ENCODE measurements around the gene BSG.
"Not testable (repeated sequence)": the region's sequence is repeated elsewhere in the genome, so short reads cannot be mapped to it uniquely, and the experiment has no call there.

BSG gene

DNA sequence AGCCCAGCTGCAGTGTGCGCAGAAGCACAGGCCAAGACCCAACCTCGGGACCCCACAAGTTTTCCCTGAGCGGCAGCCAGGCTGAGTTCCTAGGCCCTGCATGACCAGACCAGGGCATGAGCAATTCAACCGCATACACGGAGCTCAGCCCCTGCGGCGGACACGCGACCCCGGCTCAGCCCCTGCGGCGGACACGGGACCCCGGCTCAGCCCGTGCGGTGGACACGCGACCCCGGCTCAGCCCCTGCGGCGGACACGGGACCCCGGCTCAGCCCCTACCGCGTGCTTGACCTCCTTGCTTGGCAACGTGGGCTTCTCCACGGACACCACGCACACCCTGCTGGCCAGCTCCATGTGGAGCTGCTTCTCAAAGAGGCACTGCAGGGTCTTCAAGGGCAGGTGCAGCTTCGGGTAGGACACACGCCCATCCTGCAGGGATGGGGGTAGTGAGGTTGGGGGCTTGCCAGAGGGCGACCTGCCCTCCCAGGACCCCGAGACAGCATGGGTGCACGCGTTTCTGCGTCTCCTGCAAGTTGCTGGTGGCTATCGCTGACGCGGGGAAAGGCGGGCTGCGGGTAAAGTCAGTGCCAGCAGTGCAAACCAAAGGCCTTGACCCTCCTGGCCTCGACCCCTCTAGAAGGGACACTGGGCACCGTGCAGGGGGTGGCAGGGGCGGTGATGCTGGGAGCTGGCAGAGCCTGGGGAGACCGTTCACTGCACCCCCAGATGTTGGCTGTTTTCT is 51.0 kb downstream of the BSG start:
- DNase-seq, result no peak

- no peak for DNase-seq
These were observed 51.6 kb downstream of the BSG start for GRCh38 chr19:623974-624373.

GRCh38 chr19:624433-625109 is 52.2 kb downstream of the BSG start:
- no peak for DNase-seq

DNA sequence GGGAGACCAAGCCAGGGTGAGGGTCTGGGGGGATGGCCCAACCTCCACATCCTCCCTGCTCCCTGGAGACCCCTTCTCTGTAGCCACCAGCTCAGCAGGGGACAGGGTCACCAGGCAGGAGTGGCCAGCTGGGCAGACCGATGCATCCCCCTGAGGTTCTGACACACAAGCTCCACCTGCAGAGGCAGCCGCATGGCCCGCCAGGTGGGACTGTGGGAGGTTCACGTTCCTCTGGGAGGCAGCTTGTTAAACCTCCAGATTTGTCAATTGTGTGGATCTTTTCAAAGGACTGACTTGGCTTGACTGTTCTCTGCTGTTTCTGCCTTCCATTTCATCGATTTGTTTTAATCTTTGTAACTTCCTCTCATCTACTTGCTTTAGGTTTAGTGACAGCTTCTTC is 52.9 kb downstream of the BSG start:
- DNase-seq, result no peak

DNA sequence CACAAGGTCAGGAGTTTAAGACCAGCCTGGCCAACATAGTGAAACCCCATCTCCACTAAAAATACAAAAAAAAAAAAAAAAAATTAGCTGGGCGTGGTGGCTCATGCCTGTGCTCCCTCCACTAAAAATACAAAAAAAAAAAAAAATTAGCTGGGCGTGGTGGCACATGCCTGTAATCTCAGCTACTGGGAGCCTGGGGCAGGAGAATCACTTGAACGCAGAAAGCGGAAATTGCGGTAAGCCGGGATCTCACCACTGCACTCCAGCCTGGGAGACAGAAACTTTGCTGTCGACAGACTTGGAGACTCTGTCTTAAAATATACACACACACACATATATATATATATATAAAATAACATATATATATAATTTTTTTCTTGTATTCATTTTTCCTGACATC is 54.2 kb downstream of the BSG start:
- DNase-seq, result not testable (repeated sequence)

- peak; percentile 36 for DNase-seq
These were observed 55.8 kb downstream of the BSG start for GRCh38 chr19:628168-628567.

GRCh38 chr19:629515-629914 is 57.1 kb downstream of the BSG start:
- DNase-seq, result not testable (repeated sequence)

DNA sequence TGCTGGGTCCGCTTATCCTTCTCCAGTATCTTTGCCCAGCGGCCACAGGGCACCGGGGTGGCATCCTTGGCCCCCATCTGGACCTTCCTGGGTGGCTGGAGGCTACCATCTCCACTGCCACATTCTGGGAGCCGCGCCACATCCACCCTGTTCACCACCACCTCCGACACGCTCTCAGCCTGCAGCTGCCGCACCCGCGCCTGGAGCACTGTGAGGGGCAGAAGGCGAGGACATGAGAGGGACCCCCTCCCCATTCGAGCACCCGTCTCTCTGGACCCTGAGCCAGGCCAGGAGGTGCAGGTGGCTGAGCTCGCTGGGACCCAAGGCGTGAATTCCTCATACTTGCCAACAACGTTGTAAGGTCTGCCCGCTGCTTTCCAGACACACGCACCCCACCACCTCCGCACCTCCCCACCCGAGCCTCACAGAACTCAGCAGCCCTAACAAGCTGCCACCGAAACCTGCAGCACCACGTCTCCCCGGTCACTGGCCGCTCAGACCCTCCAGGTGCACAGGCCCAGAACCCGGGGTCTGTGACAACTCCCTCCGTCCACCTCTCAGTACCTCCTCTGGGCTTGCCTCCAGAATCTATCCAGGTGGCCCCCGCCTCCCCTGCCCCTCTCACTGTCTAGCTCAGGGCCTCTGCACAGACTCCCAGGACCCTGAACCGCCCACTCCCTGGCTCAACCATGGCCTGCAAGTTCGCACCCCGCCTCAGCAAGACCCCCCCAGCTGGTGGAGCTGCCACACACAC is 57.7 kb downstream of the BSG start:
- DNase-seq, result no peak

DNA sequence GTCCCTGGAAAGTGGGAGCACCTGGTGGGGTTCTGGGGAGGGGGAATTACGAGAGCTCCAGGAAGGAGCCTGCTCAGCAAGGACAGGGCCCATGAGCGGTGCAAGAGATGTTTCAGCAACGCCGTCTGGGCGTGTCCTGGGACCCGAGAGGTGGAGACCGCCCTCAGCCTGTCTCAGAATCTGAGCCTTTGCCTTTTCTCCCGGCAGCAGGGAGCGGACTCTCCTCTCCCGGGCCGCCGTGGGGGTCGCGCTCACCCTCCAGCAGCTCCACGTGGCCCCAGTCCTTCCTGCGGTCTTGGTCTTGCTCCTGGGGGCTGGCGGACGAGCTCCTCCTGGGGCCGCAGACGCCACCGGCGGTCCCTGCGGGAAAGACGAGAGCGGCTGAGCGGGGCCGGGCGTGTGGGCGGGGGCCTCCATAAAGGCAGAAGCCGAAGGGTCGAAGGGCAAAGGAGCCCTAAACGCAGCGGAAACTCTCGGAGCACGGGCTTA is 60.2 kb downstream of the BSG start:
- DNase-seq, result peak; percentile 57

Data from stimulated activated CD4-positive, alpha-beta T cell treated with anti-CD3 and anti-CD28 coated beads, Interleukin-4, amount 100 ng/mL, for 1 hour (primary cell).